Lower leg skin (tissue), 4 donors: ENCODE results near the gene PHGDH. TPM values are rescaled to one million over a fixed set of nuclear protein-coding genes. Genes with fewer than 3 reads are reported as not detected.
"Not testable (repeated sequence)": the region's sequence is repeated elsewhere in the genome, so short reads cannot be mapped to it uniquely, and the experiment has no call there.

ENCODE experiments used
- DNase-seq, 2 donors: peaks; one replicate each; pipeline ENCODE4 v3.0.0-alpha.2; 2019; ENCODE audit warnings: low spot score in 2 of 2
- H3K4me3 ChIP-seq: fragments of 200-600 bp; sonication (generic); 2 replicates; pipeline ENCODE4 v1.5.1; 2017; ENCODE audit warnings: mild to moderate bottlenecking, low read depth; ENCODE audit not compliant: poor library complexity, severe bottlenecking
- POLR2A ChIP-seq, 2 donors: fragments of 450-650 bp; IDR thresholded peaks; one replicate each; pipeline ENCODE4 v1.6.1; 2016 to 2017; ENCODE audit warnings: antibody characterized with exemption in 2 of 2, mild to moderate bottlenecking in 1 of 2, moderate library complexity in 1 of 2
- WGBS, 2 donors: methylation state at CpG; one replicate each; pipeline ENCODE4 v1.1.5; 2018; 5-methylcytosine and 5-hydroxymethylcytosine counted together
- intact Hi-C: fragments of 100-400 bp; cut with DNase I; formaldehyde crosslinking; loops from one replicate; pipeline ENCODE4 v1.15.0; 2023; ENCODE audit warnings: low total_unique reads
- total RNA-seq, 4 donors: library from RNA; depleted of rRNA; stranded (reverse); fragments of >200 nt; gene quantifications; one replicate each; pipeline ENCODE4 v1.1.0, GENCODE V29; 2016
- TF ChIP-seq, protein P1 (sequence below), 3 donors: fragments of 450-650 bp; IDR thresholded peaks; one replicate each; pipeline ENCODE4 v1.5.1; 2016; ENCODE audit warnings: antibody characterized with exemption in 3 of 3, mild to moderate bottlenecking in 3 of 3, moderate library complexity in 2 of 3

The PHGDH gene
- total RNA-seq, 4 donors from 2014 or later: 55.1 to 94.2 (median 73.5) TPM

DNA sequence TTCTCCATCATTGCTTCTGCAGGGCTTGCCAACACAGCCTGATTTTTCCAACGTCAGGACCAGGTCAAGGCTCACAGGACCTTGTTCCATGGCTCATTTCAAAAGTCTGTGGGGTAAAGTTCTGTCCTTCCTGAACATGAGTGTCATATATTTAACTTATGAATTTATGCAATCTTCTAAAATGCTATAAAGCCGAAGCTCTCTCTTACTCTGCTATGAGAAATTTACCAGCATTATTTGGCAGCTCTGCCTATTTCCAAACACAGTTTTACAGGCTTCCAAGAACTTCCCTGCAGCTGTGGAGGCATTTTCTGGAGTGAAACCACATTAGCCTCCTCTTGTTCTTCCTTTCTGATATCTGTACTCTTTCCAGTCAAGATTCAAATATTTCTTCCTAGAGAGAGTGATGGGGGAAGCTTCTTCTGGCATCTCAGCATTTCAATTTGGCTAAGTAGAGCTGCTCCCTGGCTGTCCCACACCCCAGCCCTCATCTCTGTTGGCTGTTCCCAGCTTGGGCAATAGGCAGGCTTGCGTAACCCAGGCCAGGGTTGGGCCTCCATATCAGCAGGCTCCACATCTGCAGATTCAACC, 72.6 kb downstream of the PHGDH start:
- no peak overlapping the region for H3K4me3 ChIP-seq
- peak; percentile 69 to 96 for DNase-seq
- TF ChIP-seq, protein P1, sequence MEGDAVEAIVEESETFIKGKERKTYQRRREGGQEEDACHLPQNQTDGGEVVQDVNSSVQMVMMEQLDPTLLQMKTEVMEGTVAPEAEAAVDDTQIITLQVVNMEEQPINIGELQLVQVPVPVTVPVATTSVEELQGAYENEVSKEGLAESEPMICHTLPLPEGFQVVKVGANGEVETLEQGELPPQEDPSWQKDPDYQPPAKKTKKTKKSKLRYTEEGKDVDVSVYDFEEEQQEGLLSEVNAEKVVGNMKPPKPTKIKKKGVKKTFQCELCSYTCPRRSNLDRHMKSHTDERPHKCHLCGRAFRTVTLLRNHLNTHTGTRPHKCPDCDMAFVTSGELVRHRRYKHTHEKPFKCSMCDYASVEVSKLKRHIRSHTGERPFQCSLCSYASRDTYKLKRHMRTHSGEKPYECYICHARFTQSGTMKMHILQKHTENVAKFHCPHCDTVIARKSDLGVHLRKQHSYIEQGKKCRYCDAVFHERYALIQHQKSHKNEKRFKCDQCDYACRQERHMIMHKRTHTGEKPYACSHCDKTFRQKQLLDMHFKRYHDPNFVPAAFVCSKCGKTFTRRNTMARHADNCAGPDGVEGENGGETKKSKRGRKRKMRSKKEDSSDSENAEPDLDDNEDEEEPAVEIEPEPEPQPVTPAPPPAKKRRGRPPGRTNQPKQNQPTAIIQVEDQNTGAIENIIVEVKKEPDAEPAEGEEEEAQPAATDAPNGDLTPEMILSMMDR (IDR thresholded peaks at IDR 0.05): no peak
- TF ChIP-seq POLR2A (IDR thresholded peaks at IDR 0.05): no peak
- 44 to 62% methylated on average over 3 of the region's 3 CpGs for WGBS, 2 donors
- intact Hi-C loops: no loop called here

DNA sequence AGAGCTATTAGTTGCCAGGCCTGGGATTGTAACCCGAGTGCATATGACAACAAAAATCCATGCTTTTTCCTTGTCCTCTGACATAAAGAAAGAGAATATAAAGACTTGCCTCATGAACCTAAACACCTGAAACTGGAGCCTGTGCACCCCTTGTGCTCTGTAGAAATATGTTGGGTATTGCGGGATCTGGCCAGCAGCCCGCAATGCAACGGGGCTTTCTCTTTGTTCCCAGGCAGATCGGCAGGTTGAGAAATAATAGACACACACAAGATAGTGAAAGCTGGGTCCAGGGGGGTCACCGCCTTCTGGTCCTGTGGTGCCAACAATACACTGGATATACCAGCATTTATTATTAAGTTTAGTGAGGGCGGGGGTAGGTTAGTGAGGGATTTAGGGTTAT, 74.3 kb downstream of the PHGDH start:
- WGBS, 2 donors: 59 to 79% methylated on average over 7 of the region's 7 CpGs
- DNase-seq, H3K4me3 ChIP-seq, intact Hi-C loops: not testable (repeated sequence)

DNA sequence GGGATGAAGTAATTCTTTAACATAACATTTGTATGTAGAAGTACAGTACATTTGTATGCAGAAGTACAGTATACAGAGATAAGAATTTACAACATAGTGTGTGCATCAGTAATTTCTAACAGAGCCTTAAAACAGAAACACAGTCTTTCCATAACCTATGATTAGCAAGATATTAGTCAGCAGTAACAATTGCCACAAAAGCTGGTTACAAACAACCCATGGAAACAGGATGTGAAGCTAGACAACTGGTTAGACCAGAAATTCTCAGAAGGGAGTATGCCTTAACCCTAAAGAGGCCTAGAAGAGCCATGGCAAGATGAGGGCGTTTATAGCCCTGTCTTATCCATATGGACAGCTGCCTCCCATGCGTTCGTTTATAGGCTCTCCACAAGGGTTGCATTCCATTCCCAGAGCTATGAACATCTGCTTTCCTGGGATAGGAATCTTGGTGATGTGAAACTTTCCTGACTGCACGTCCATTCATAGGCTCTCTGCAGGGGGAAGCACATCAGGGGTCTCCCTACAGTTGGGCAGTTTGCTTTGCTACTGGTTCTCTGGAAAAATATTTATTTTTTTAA, 74.8 kb downstream of the PHGDH start:
- intact Hi-C loops: not testable (repeated sequence)

DNA sequence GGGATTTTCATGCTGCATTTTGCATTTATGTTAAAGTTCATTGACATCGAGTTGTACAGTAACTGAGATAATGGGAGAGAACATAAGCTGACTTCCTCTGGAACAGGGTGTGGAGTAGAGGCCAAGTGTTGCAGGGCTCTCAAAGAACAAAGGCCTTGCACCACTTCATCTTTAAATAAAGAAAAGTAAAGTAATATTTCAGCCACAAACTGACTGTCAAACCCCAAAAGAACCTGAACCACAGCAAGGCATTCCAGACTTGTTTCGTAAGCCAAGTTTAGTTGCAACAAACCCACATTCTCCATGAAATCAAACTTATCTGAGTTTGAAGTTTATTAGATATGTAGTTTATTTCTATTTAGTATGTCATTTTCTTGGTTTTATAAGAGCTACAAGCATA, 76.0 kb downstream of the PHGDH start:
- 51 to 70% methylated on average over 2 of the region's 2 CpGs for WGBS, 2 donors
- no peak overlapping the region for H3K4me3 ChIP-seq
- no peak for DNase-seq
- TF ChIP-seq, protein P1 (IDR thresholded peaks at IDR 0.05): no peak
- TF ChIP-seq POLR2A (IDR thresholded peaks at IDR 0.05): no peak
- intact Hi-C loops: no loop called here

More for the DNA sequence above, 74.8 kb downstream of the PHGDH start:
- not testable (repeated sequence) for H3K4me3 ChIP-seq, DNase-seq
- 51 to 54% methylated on average over 4 of the region's 4 CpGs for WGBS, 2 donors

DNA sequence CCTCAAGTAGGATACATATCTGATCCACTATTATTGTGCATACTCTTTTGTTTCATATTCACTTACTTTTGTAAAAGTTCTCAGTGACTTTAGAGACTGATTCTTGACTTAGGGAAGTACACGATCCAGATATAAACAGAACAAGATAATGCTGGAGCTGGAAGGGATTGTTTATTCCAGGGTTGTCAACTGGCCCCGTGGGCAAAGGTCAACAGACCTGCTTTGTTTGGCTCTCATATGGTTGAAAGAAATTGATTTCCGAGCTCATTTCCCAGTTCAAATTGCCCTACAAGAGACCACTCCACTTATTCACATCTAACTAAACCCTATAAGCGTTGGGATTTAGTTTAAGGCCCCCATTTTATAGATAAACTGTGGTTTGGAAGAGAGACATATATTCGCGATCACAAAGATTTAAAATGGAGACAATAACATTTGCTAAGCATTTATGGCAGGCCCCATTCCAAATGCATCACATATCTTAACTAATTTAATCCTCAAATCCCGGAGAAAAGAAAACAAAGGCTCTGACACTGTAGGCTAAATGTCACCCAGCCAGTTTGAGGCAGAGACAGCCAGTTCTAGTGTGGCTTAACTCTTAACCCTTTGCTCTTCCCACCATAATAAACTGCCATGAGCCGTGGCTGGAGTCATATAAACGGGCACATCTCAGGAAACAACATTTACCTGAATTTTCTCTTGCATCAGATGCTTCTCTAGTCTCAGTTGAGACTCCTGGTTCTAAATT, 78.9 kb downstream of the PHGDH start:
- intact Hi-C loops: no loop called here
- H3K4me3 ChIP-seq: no peak overlapping the region
- 61% methylated on average over 9 of the region's 9 CpGs for WGBS, 2 donors
- TF ChIP-seq POLR2A (IDR thresholded peaks at IDR 0.05): no peak
- TF ChIP-seq, protein P1 (IDR thresholded peaks at IDR 0.05): no peak
- no peak for DNase-seq

DNA sequence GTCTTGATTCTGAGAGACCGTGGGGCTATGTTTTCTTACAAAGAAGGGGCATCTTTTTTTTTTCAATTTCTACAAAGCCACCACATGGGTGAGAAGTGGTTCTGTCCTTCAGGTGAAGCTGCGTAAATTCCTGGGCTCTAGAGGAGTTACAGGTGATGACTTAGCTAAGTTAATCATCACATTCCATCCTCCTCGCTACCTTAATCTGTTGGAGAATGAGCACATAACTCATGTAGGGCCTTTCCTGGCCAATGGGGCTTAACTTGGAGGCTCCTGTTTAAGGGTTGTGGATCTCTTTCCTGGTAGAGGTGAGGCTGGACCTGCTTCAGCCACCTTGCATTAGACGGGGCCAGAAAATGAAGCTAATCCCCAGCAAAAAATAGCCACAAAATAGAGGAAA, 79.6 kb downstream of the PHGDH start:
- no peak for DNase-seq
- WGBS, 2 donors: 84 to 91% methylated on average over 4 of the region's 4 CpGs
- no peak for TF ChIP-seq POLR2A (IDR thresholded peaks at IDR 0.05)
- TF ChIP-seq, protein P1 (IDR thresholded peaks at IDR 0.05): no peak
- intact Hi-C loops: no loop called here
- H3K4me3 ChIP-seq: no peak overlapping the region

Other genes starting within 250 kb of the PHGDH start
- gene HSD3B1, start 204.7 kb upstream of the PHGDH start, total RNA-seq: 10 to 100 TPM in 1 of 4 donors, 1 to 10 TPM in 2, under 1 TPM in 1; 0.30 to 10.3 (median 1.6) TPM
- gene ZNF697, start 63.7 kb upstream of the PHGDH start, total RNA-seq: 1 to 10 TPM; 2.3 to 5.4 (median 3.6) TPM
- gene HMGCS2, start 57.0 kb downstream of the PHGDH start, total RNA-seq: 100 to 1,000 TPM in 2 of 4 donors, 10 to 100 TPM in 2; 23.9 to 400 (median 93.4) TPM
- not detected for gene REG4, start 99.5 kb downstream of the PHGDH start, total RNA-seq
- not detected for gene ADAM30, start 184.6 kb downstream of the PHGDH start, total RNA-seq